ENCODE data around the gene TRIM26.

Gene TRIM26

GRCh38 chr6:30244560-30244959 is 31.4 kb upstream of the TRIM26 start:
- TF ChIP-seq REST (IDR thresholded peaks at IDR 0.05; ENCODE audit: low read depth) (no peak), YY1 (IDR thresholded peaks at IDR 0.05; ENCODE audit: low read depth) (no peak), TEAD4 (IDR thresholded peaks at IDR 0.05) (no peak), RAD21 (IDR thresholded peaks at IDR 0.05; ENCODE audit: low read depth) (no peak), MAX (IDR thresholded peaks at IDR 0.05) (no peak)

- TF ChIP-seq FOXM1 (IDR thresholded peaks at IDR 0.05; ENCODE audit: borderline replicate concordance, low read depth) (no peak), RAD21 (IDR thresholded peaks at IDR 0.05; ENCODE audit: low read depth) (peak; percentile 63), EP300 (IDR thresholded peaks at IDR 0.05; ENCODE audit: borderline replicate concordance) (no peak), EGR1 (IDR thresholded peaks at IDR 0.05) (no peak)
Measured at GRCh38 chr6:30238178-30238795, 25.1 kb upstream of the TRIM26 start.

GRCh38 chr6:30234356-30234755 is 21.1 kb upstream of the TRIM26 start:
- TF ChIP-seq REST (IDR thresholded peaks at IDR 0.05; ENCODE audit: low read depth) (no peak), YY1 (IDR thresholded peaks at IDR 0.05; ENCODE audit: low read depth) (no peak), USF1 (IDR thresholded peaks at IDR 0.05) (no peak), TAF1 (IDR thresholded peaks at IDR 0.05; ENCODE audit: low read depth) (no peak), MAX (IDR thresholded peaks at IDR 0.05) (no peak), EGR1 (IDR thresholded peaks at IDR 0.05) (no peak), TEAD4 (IDR thresholded peaks at IDR 0.05) (no peak), TCF12 (IDR thresholded peaks at IDR 0.05; ENCODE audit: low read depth) (no peak), ZBTB7A (IDR thresholded peaks at IDR 0.05; ENCODE audit: low read depth) (no peak), CREB1 (IDR thresholded peaks at IDR 0.05; ENCODE audit: low read depth) (no peak), NFIC (IDR thresholded peaks at IDR 0.05) (no peak), FOXM1 (IDR thresholded peaks at IDR 0.05; ENCODE audit: borderline replicate concordance, low read depth) (no peak), CEBPB (IDR thresholded peaks at IDR 0.05) (no peak), RAD21 (IDR thresholded peaks at IDR 0.05; ENCODE audit: low read depth) (no peak), EP300 (IDR thresholded peaks at IDR 0.05; ENCODE audit: borderline replicate concordance) (no peak)

GRCh38 chr6:30231067-30231466 is 17.9 kb upstream of the TRIM26 start:
- TF ChIP-seq EP300 (IDR thresholded peaks at IDR 0.05; ENCODE audit: borderline replicate concordance) = no peak
- TF ChIP-seq CEBPB (IDR thresholded peaks at IDR 0.05) = no peak
- TF ChIP-seq TAF1 (IDR thresholded peaks at IDR 0.05; ENCODE audit: low read depth) = no peak
- no peak for TF ChIP-seq FOXM1 (IDR thresholded peaks at IDR 0.05; ENCODE audit: borderline replicate concordance, low read depth)

- TF ChIP-seq RAD21 (IDR thresholded peaks at IDR 0.05; ENCODE audit: low read depth) = no peak
- no peak for TF ChIP-seq EGR1 (IDR thresholded peaks at IDR 0.05)
Measured at GRCh38 chr6:30227763-30228487, 14.7 kb upstream of the TRIM26 start.

- TF ChIP-seq REST (IDR thresholded peaks at IDR 0.05; ENCODE audit: low read depth) (no peak), EGR1 (IDR thresholded peaks at IDR 0.05) (no peak), USF1 (IDR thresholded peaks at IDR 0.05) (no peak), TCF12 (IDR thresholded peaks at IDR 0.05; ENCODE audit: low read depth) (no peak), RAD21 (IDR thresholded peaks at IDR 0.05; ENCODE audit: low read depth) (no peak), TAF1 (IDR thresholded peaks at IDR 0.05; ENCODE audit: low read depth) (no peak), TEAD4 (IDR thresholded peaks at IDR 0.05) (no peak), EP300 (IDR thresholded peaks at IDR 0.05; ENCODE audit: borderline replicate concordance) (no peak), CREB1 (IDR thresholded peaks at IDR 0.05; ENCODE audit: low read depth) (no peak), NFIC (IDR thresholded peaks at IDR 0.05) (no peak), MAX (IDR thresholded peaks at IDR 0.05) (no peak), CEBPB (IDR thresholded peaks at IDR 0.05) (no peak), YY1 (IDR thresholded peaks at IDR 0.05; ENCODE audit: low read depth) (no peak), ZBTB7A (IDR thresholded peaks at IDR 0.05; ENCODE audit: low read depth) (no peak), FOXM1 (IDR thresholded peaks at IDR 0.05; ENCODE audit: borderline replicate concordance, low read depth) (no peak)
Measured at GRCh38 chr6:30227242-30227722, 14.1 kb upstream of the TRIM26 start.

All from Ishikawa (cell line).